ENCODE data around the gene SLC17A9. TPM values are rescaled to one million over a fixed set of nuclear protein-coding genes. Genes with fewer than 3 reads are reported as not detected.

Gene SLC17A9
- total RNA-seq, 1 experiment from 2014 or later = 37.6 TPM

GRCh38 chr20:62989201-62989601, 36.7 kb downstream of the SLC17A9 start (continued):
- TF ChIP-seq REST (IDR thresholded peaks at IDR 0.05; ENCODE audit: low read depth) = no peak
- TF ChIP-seq RAD21 (IDR thresholded peaks at IDR 0.05; ENCODE audit: low read depth) = no peak

- ChIA-PET POLR2A (no interaction called here), RAD21 (ENCODE audit: low non-redundant PET in 1 of 2, low total read pairs in 2 of 2, uncharacterized antibody in 2 of 2, unreplicated experiment in 2 of 2) (no interaction called here), CTCF (no interaction called here)
- Histone ChIP-seq H3K9me2 (ENCODE audit: insufficient read depth) (no peaks in the 10 kb centered on the region), H3K27ac (ENCODE audit: low read depth, low read length) (no peak overlapping the region), H3K4me3 (replicated peaks in 1 of 2; ENCODE audit: low read depth in 1 of 2, low read length in 2 of 2) (no peak overlapping the region), H3K9ac (ENCODE audit: low read length) (no peak overlapping the region), H3K9me3 (ENCODE audit: control insufficient read depth in 1 of 2, insufficient read depth in 1 of 2, low read depth in 1 of 2, low read length in 2 of 2) (no peaks in the 10 kb centered on the region), H3K36me3 (ENCODE audit: control insufficient read depth in 1 of 2, insufficient read depth in 2 of 2, low read length in 2 of 2) (no peaks in the 10 kb centered on the region), H3K4me1 (ENCODE audit: control insufficient read depth in 1 of 2, insufficient read depth in 2 of 2, low read length in 2 of 2) (no peaks in the 10 kb centered on the region), H3K27me3 (ENCODE audit: insufficient read depth, low read length) (no peaks in the 10 kb centered on the region), H4K20me1 (ENCODE audit: insufficient read depth) (no peaks in the 10 kb centered on the region), H2AFZ (ENCODE audit: low read depth, low read length, poor library complexity, severe bottlenecking) (no peak overlapping the region), H3K4me2 (ENCODE audit: low read length) (no peak overlapping the region), H3K79me2 (ENCODE audit: insufficient read depth, low read length) (no peaks in the 10 kb centered on the region)
- ATAC-seq = no peak
- no peak for DNase-seq (ENCODE audit: low read depth, low spot score)
- TF ChIP-seq ATF3 (IDR thresholded peaks at IDR 0.05) (no peak), MAX (IDR thresholded peaks at IDR 0.05) (no peak), RAD21 (IDR thresholded peaks at IDR 0.05; ENCODE audit: low read depth) (no peak), ZFX (IDR thresholded peaks at IDR 0.05) (no peak), EZH2phosphoT487 (IDR thresholded peaks at IDR 0.05; ENCODE audit: borderline replicate concordance) (no peak), TCF7L2 (IDR thresholded peaks at IDR 0.05; ENCODE audit: borderline replicate concordance, extremely low read depth, insufficient read depth, insufficient read length) (no peak), SRF (IDR thresholded peaks at IDR 0.05; ENCODE audit: low read depth) (no peak), SP1 (IDR thresholded peaks at IDR 0.05; ENCODE audit: low read depth) (no peak), YY1 (IDR thresholded peaks at IDR 0.05; ENCODE audit: extremely low read depth, insufficient replicate concordance, low read depth, low read length) (no peak), CBX3 (IDR thresholded peaks at IDR 0.05; ENCODE audit: low read depth) (no peak), EZH2 (IDR thresholded peaks at IDR 0.05) (no peak), POLR2A (IDR thresholded peaks at IDR 0.05; ENCODE audit: borderline replicate concordance, extremely low read depth, insufficient read depth, insufficient read length) (no peak), EGR1 (IDR thresholded peaks at IDR 0.05; ENCODE audit: low read depth) (no peak), ZBTB33 (IDR thresholded peaks at IDR 0.05; ENCODE audit: extremely low read depth, insufficient replicate concordance, low read length) (no peak), JUND (IDR thresholded peaks at IDR 0.05) (no peak), POLR2AphosphoS5 (IDR thresholded peaks at IDR 0.05; ENCODE audit: low read depth, low read length) (no peak)
- no TSS peak for BruUV-seq (replicated peaks)
- intact Hi-C loops (cut with micrococcal nuclease) = no loop called here
Observed at GRCh38 chr20:62990306-62990825, 37.9 kb downstream of the SLC17A9 start.
